BLaER1 treated with 17β-estradiol and CSF1 and Interleukin-3, amounts not matched to agents 10 nM and 100 nM (cell line): Measurements from ENCODE around the gene LSG1.

Experiments
- H3K27ac ChIP-seq, 11 experiments: shearing (Covaris generic); formaldehyde crosslinking; 2 replicates each; pipeline ENCODE4 v1.8.1; 2022
- H3K27me3 ChIP-seq, 11 experiments: shearing (Covaris generic); formaldehyde crosslinking; 2 replicates each; pipeline ENCODE4 v1.8.1; 2022
- H3K36me3 ChIP-seq, 11 experiments: shearing (Covaris generic); formaldehyde crosslinking; 2 replicates each; pipeline ENCODE4 v1.8.1; 2022
- H3K4me1 ChIP-seq, 10 experiments: shearing (Covaris generic); formaldehyde crosslinking; 2 replicates each; pipeline ENCODE4 v1.8.1; 2022
- H3K4me2 ChIP-seq, 11 experiments: shearing (Covaris generic); formaldehyde crosslinking; 2 replicates each; pipeline ENCODE4 v1.8.1; 2022
- H3K4me3 ChIP-seq, 10 experiments: shearing (Covaris generic); formaldehyde crosslinking; 2 replicates each; pipeline ENCODE4 v1.8.1; 2022
- H3K9ac ChIP-seq, 11 experiments: shearing (Covaris generic); formaldehyde crosslinking; 2 replicates each; pipeline ENCODE4 v1.8.1; 2022
- H3K9me3 ChIP-seq, 11 experiments: shearing (Covaris generic); formaldehyde crosslinking; replicated peaks in 1 of 11; 2 replicates each; pipeline ENCODE4 v1.8.1; 2022
- H4K20me1 ChIP-seq, 11 experiments: shearing (Covaris generic); formaldehyde crosslinking; 2 replicates each; pipeline ENCODE4 v1.8.1; 2022
- Cebpa-rat ChIP-seq, 11 experiments: shearing (Covaris generic); IDR thresholded peaks; 2 replicates each; pipeline ENCODE4 v1.8.1; 2022

LSG1 gene

DNA sequence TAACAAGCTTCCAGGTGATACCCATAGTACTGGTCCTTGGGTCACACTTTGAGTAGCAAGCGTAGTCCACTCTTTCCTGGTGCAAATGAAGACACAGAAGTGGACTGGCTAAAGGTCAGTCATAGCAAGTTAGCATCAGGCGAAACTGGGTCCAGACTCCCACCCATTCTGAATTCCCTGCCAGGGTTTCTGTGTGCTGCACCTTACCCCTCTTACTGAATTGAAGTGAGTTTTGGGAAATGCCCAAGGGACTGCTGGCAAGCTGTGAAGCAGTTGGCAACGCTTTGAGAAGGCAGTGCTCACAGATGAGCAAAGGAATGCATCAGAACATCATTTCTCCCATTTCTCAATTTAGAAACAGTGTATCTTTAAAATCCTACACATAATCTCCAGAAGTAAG lies 1.8 kb upstream of the LSG1 start:
- Histone ChIP-seq H3K36me3 (peaks cover 9 to 21% (median 15%) of the 10 kb centered on the region in 11 experiments), H3K27ac (no peak overlapping the region), H3K9ac (0 out of 22 replicates have a peak overlapping the region, but pooled peaks of 3 of the 11 experiments have one; percentile 30 to 97 (median 96)), H3K4me2 (peak overlapping the region in 3 of 11 experiments; percentile 21 to 85 (median 78); a peak in 3 of 22 replicates), H3K4me1 (peaks cover 21 to 32% (median 30%) of the 10 kb centered on the region in 10 experiments), H3K4me3 (no peak overlapping the region), H3K27me3 (no peaks in the 10 kb centered on the region), H4K20me1 (peaks cover 0 to 30% (median 24%) of the 10 kb centered on the region in 11 experiments; a peak in 16 of 22 replicates), H3K9me3 (no peaks in the 10 kb centered on the region)
- TF ChIP-seq Cebpa-rat (IDR thresholded peaks at IDR 0.05): no peak

DNA sequence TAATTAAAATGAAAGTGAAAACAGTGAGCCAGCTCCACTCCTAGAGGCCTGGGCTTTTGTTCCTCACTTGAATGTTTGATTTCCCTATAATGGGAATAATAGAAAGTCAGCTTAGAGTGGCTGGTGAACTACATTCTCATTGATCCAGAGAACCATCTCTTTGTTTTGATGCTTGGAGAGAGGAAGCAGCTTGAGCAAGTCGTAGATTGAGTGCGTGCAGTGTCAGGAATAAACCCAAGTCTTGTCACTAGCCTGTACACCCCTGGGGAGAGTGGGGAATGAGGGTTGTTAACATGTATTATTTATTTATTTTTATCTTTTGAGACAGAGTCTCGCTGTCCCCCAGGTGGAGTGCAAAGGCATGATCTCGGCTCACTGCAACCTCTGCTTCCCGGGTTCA lies 885 bp upstream of the LSG1 start:
- no peak for TF ChIP-seq Cebpa-rat (IDR thresholded peaks at IDR 0.05)
- peak overlapping the region; percentile 84 to 98 (median 95) for H3K9ac ChIP-seq
- H3K4me1 ChIP-seq: peaks cover 21 to 32% (median 30%) of the 10 kb centered on the region in 10 experiments
- no peaks in the 10 kb centered on the region for H3K27me3 ChIP-seq
- H3K4me3 ChIP-seq: peak overlapping the region; percentile 71 to 96 (median 84)
- H3K27ac ChIP-seq: peak overlapping the region; percentile 90 to 99 (median 98); a peak in 21 of 22 replicates
- peak overlapping the region; percentile 74 to 93 (median 85) for H3K4me2 ChIP-seq
- H3K36me3 ChIP-seq: peaks cover 13 to 30% (median 24%) of the 10 kb centered on the region in 11 experiments
- no peaks in the 10 kb centered on the region for H3K9me3 ChIP-seq
- peaks cover 0 to 36% (median 27%) of the 10 kb centered on the region in 11 experiments; a peak in 16 of 22 replicates for H4K20me1 ChIP-seq

DNA sequence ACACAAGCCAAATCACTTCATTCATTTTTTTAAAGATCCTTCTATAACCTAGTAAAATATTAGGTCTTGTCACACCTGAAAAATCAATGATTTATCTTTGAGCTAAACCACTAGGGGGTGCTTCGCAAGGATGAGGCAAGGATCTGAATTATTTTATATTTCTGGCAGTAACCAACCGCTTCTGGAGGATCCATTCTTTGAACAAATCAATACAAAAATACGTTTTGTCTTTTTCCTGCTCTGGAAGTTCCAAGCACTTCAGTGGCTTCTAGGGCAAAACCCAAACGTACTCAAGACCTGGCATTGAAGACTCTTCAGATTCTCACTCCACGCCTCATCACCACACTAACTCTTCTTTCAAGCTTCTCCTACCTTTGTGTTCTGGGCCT lies 486 bp downstream of the LSG1 start:
- Histone ChIP-seq H3K4me3 (peak overlapping the region; percentile 71 to 96 (median 84)), H4K20me1 (peaks cover 0 to 49% (median 34%) of the 10 kb centered on the region in 11 experiments; a peak in 16 of 22 replicates), H3K4me1 (peaks cover 21 to 38% (median 31%) of the 10 kb centered on the region in 10 experiments), H3K36me3 (peaks cover 16 to 43% (median 35%) of the 10 kb centered on the region in 11 experiments), H3K27me3 (no peaks in the 10 kb centered on the region), H3K27ac (peak overlapping the region; percentile 90 to 99 (median 98); a peak in 21 of 22 replicates), H3K9ac (peak overlapping the region; percentile 84 to 98 (median 95)), H3K9me3 (no peaks in the 10 kb centered on the region), H3K4me2 (peak overlapping the region; percentile 71 to 90 (median 86))
- no peak for TF ChIP-seq Cebpa-rat (IDR thresholded peaks at IDR 0.05)

DNA sequence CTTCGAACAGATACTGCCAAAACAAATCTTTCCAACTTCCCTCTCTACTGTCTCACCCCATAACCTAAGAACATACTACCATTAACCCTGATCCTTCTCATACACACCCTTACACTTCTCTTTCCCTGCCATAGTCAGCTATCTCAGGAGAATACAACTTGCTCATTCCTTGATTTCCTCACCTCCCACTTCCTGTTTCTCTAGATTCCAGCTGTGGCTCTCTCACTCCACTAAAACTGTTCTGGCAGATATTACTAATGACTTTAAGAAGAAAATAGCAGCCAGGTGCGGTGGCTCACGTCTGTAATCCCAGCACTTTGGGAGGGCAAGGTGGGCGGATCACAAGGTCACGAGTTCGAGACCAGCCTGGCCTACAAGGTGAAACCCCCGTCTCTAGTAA lies 4.6 kb downstream of the LSG1 start:
- Histone ChIP-seq H3K4me2 (0 out of 22 replicates have a peak overlapping the region, but pooled peaks of 3 of the 11 experiments have one; percentile 7 to 35 (median 8)), H4K20me1 (peaks cover 0 to 63% (median 36%) of the 10 kb centered on the region in 11 experiments; a peak in 16 of 22 replicates), H3K27me3 (no peaks in the 10 kb centered on the region), H3K4me1 (peaks cover 10 to 27% (median 23%) of the 10 kb centered on the region in 10 experiments), H3K27ac (no peak overlapping the region), H3K4me3 (no peak overlapping the region), H3K36me3 (peaks cover 52 to 84% (median 74%) of the 10 kb centered on the region in 11 experiments), H3K9me3 (no peaks in the 10 kb centered on the region), H3K9ac (no peak overlapping the region)
- no peak for TF ChIP-seq Cebpa-rat (IDR thresholded peaks at IDR 0.05)

DNA sequence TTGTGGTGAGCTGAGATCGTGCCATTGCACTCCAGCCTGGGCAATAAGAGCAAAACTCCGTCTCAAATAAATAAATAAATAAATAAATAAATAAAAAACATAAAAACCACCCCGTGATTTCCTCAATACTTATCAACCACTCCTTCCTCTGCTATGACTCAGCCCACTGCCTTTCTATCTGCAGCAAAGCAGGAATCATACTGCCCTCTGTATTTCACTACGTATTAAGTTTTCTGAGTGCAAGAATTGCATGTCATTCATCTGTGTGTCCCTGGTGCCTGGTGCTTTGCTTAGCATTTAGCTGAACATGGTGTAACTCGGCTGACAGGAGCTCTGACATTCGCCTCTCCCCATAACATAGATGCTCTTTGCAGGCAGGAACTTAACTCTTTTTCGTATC lies 7.1 kb downstream of the LSG1 start:
- H3K36me3 ChIP-seq: peaks cover 69 to 93% (median 89%) of the 10 kb centered on the region in 11 experiments

DNA sequence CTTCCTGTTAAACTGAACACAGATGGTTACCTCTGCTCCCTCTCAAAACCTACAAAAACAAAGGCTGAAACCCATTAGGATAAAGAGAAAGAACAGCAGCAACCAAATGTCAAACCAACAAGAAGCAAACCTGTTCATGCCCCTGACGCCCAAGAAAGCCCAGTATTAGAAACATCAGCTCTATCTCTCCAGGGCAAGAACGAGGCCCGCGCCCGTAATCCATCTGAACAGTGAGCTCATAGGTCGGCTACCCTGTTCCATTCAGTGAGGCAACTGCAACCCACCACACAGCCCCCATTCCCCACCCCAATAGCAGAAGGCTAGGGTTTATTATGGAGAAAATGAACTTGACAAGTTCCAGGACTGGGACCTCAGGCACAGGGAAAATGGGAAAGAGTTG lies 10.0 kb downstream of the LSG1 start:
- Histone ChIP-seq H3K4me2 (peak overlapping the region in 10 of 11 experiments; percentile 23 to 65 (median 50); a peak in 18 of 22 replicates), H3K36me3 (peaks cover 85 to 96% (median 91%) of the 10 kb centered on the region in 11 experiments), H3K4me1 (peaks cover 19 to 38% (median 30%) of the 10 kb centered on the region in 10 experiments), H3K27me3 (no peaks in the 10 kb centered on the region), H3K9ac (peak overlapping the region in 4 of 11 experiments; percentile 12 to 57 (median 52); a peak in 7 of 22 replicates), H3K9me3 (peaks cover 0 to 6% (median 0%) of the 10 kb centered on the region in 11 experiments; a peak in 3 of 22 replicates), H4K20me1 (peaks cover 0 to 43% (median 8%) of the 10 kb centered on the region in 11 experiments; a peak in 9 of 22 replicates), H3K27ac (peak overlapping the region in 6 of 11 experiments; percentile 33 to 78 (median 64); a peak in 11 of 22 replicates), H3K4me3 (no peak overlapping the region)
- no peak for TF ChIP-seq Cebpa-rat (IDR thresholded peaks at IDR 0.05)

More for the DNA sequence above, 7.1 kb downstream of the LSG1 start:
- TF ChIP-seq Cebpa-rat (IDR thresholded peaks at IDR 0.05): no peak
- H3K27me3 ChIP-seq: no peaks in the 10 kb centered on the region
- no peak overlapping the region for H3K4me2 ChIP-seq
- H3K27ac ChIP-seq: no peak overlapping the region
- peaks cover 11 to 35% (median 28%) of the 10 kb centered on the region in 10 experiments for H3K4me1 ChIP-seq
- no peak overlapping the region for H3K9ac ChIP-seq
- no peak overlapping the region for H3K4me3 ChIP-seq
- H3K9me3 ChIP-seq: no peaks in the 10 kb centered on the region
- peaks cover 0 to 69% (median 33%) of the 10 kb centered on the region in 11 experiments; a peak in 14 of 22 replicates for H4K20me1 ChIP-seq

DNA sequence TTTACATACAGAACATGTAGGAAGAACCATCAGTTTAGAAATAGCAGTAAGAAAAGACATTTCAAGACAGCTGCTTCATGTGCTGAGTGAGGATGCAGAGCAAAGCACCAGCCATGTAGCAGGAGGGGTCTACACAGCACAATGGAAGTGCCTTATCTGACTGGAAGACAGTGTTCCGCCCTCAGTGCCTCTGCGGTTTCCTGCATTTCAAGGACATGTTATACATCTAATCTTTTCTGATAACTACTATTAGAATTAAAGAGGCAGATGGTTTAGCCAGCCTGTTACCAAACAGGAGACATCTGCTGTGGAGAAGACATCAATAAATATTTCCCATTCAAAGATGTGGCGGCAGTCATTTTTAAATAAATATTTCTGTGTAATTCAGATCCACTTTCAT lies 10.6 kb downstream of the LSG1 start:
- peak overlapping the region in 6 of 11 experiments; percentile 33 to 78 (median 64); a peak in 11 of 22 replicates for H3K27ac ChIP-seq
- H3K9me3 ChIP-seq: peaks cover 0 to 6% (median 0%) of the 10 kb centered on the region in 11 experiments; a peak in 3 of 22 replicates
- no peaks in the 10 kb centered on the region for H3K27me3 ChIP-seq

DNA sequence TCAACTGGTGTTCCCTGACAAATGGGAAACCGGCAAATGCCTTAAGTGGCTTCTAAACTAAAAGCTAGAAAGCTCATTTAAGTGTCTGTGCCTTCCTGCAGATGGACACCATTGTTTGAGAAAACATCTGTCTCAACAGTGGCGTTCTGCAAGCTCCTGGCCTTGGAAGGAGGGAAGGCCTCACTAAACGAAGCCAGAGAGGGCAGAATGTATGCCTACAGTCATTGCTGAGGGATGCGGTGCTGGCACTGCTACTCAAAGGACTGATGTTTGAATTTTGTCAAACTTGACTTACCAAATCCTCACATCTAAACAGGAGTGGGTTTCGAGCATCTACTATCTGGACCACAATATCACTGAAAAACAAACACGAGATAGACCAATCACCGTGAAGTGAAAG lies 12.2 kb downstream of the LSG1 start:
- H3K9me3 ChIP-seq: peaks cover 0 to 6% (median 0%) of the 10 kb centered on the region in 11 experiments; a peak in 3 of 22 replicates
- no peak overlapping the region for H3K4me2 ChIP-seq
- H3K27me3 ChIP-seq: no peaks in the 10 kb centered on the region
- H3K4me1 ChIP-seq: peaks cover 19 to 44% (median 31%) of the 10 kb centered on the region in 10 experiments
- H3K9ac ChIP-seq: no peak overlapping the region
- peaks cover 0 to 36% (median 8%) of the 10 kb centered on the region in 11 experiments; a peak in 7 of 22 replicates for H4K20me1 ChIP-seq
- H3K36me3 ChIP-seq: peaks cover 71 to 85% (median 80%) of the 10 kb centered on the region in 11 experiments
- no peak for TF ChIP-seq Cebpa-rat (IDR thresholded peaks at IDR 0.05)
- no peak overlapping the region for H3K27ac ChIP-seq
- H3K4me3 ChIP-seq: no peak overlapping the region

More for the DNA sequence above, 10.6 kb downstream of the LSG1 start:
- Histone ChIP-seq H3K4me2 (peak overlapping the region in 10 of 11 experiments; percentile 23 to 65 (median 50); a peak in 20 of 22 replicates), H3K36me3 (peaks cover 81 to 91% (median 88%) of the 10 kb centered on the region in 11 experiments), H3K4me1 (peaks cover 19 to 38% (median 30%) of the 10 kb centered on the region in 10 experiments), H3K9ac (peak overlapping the region in 4 of 11 experiments; percentile 28 to 57 (median 52); a peak in 5 of 22 replicates), H3K4me3 (no peak overlapping the region), H4K20me1 (peaks cover 0 to 38% (median 8%) of the 10 kb centered on the region in 11 experiments; a peak in 7 of 22 replicates)
- no peak for TF ChIP-seq Cebpa-rat (IDR thresholded peaks at IDR 0.05)
